Measurements from ENCODE around the gene OTUD7B. TPM values are rescaled to one million over a fixed set of nuclear protein-coding genes. Genes with fewer than 3 reads are reported as not detected.
A peak's percentile ranks its signal among the peaks of the same experiment; 100 is the strongest.

The OTUD7B gene
- total and polyA plus RNA-seq, 8 donors, result 2.6 to 16.9 (median 9.0) TPM

GRCh38 chr1:149937759-149938158 lies 72.8 kb downstream of the OTUD7B start:
- Histone ChIP-seq H3K27me3 (no peaks in the 10 kb centered on the region), H3K4me1 (peaks cover 6 to 36% (median 17%) of the 10 kb centered on the region in 3 donors), H3K27ac (peak overlapping the region in 2 of 4 donors; percentile 87 to 93), H3K36me3 (no peaks in the 10 kb centered on the region), H3K9me3 (no peaks in the 10 kb centered on the region), H3K4me3 (no peak overlapping the region)
- no peak for DNase-seq
- intact Hi-C loops (cut with DNase I), result no loop called here
- TF ChIP-seq CTCF (IDR thresholded peaks at IDR 0.05), result no peak
- FAIRE-seq, result no peak
- peak in 2 of 4 donors; percentile 25 to 34 for ATAC-seq

- Histone ChIP-seq H3K27ac (peak overlapping the region in 2 of 4 donors; percentile 87 to 93), H3K36me3 (no peaks in the 10 kb centered on the region), H3K4me3 (peak overlapping the region in 2 of 4 donors; percentile 29 to 31), H3K27me3 (no peaks in the 10 kb centered on the region), H3K4me1 (peaks cover 6 to 33% (median 17%) of the 10 kb centered on the region in 3 donors), H3K9me3 (no peaks in the 10 kb centered on the region)
- DNase-seq (peak in 1 of 6 donors; percentile 54), ATAC-seq (peak; percentile 31 to 64 (median 47)), FAIRE-seq (no peak)
- intact Hi-C loops (cut with DNase I), result no loop called here
- WGBS, 2 donors, result 19 to 21% methylated on average over 8 of the region's 8 CpGs
- no peak for TF ChIP-seq CTCF (IDR thresholded peaks at IDR 0.05)
Measured at GRCh38 chr1:149936992-149937705, 73.4 kb downstream of the OTUD7B start.

GRCh38 chr1:149936170-149936991 lies 74.1 kb downstream of the OTUD7B start, which contains the start of gene MTMR11:
MTMR11 (minus strand) TSS chr1:149936879; CDS start chr1:149936647, 232 bp downstream.
- peak; percentile 37 to 57 (median 48) for ATAC-seq
- H3K27me3 ChIP-seq, result no peaks in the 10 kb centered on the region
- H3K27ac ChIP-seq, result peak within 1 kb of the TSS in 2 of 4 donors; percentile 87 to 93
- 12 to 14% methylated on average over 17 to 18 of the region's 18 CpGs for WGBS, 2 donors
- peaks cover 6 to 25% (median 17%) of the 10 kb centered on the region in 3 donors for H3K4me1 ChIP-seq
- no peak for FAIRE-seq
- H3K9me3 ChIP-seq, result no peaks in the 10 kb centered on the region
- H3K4me3 ChIP-seq, result peak within 1 kb of the TSS in 2 of 4 donors; percentile 29 to 31
- intact Hi-C loops (cut with DNase I), result no loop called here
- TF ChIP-seq CTCF (IDR thresholded peaks at IDR 0.05), result no peak
- H3K36me3 ChIP-seq, result no peaks in the 10 kb centered on the region
- DNase-seq, result peak in 1 of 6 donors; percentile 42

GRCh38 chr1:149934356-149934755 lies 76.2 kb downstream of the OTUD7B start:
- Histone ChIP-seq H3K9me3 (no peaks in the 10 kb centered on the region), H3K4me3 (no peak overlapping the region), H3K27ac (no peak overlapping the region), H3K27me3 (no peaks in the 10 kb centered on the region), H3K4me1 (peaks cover 6 to 19% (median 11%) of the 10 kb centered on the region in 3 donors), H3K36me3 (no peaks in the 10 kb centered on the region)
- no peak for TF ChIP-seq CTCF (IDR thresholded peaks at IDR 0.05)
- DNase-seq (no peak), ATAC-seq (no peak), FAIRE-seq (no peak)
- intact Hi-C loops (cut with DNase I), result no loop called here
- 56 to 61% methylated on average over 2 of the region's 2 CpGs for WGBS, 2 donors

All from pancreas (tissue), 10 donors.